H9 (cell line): ENCODE measurements around the gene ACP4. TPM values are rescaled to one million over a fixed set of nuclear protein-coding genes. Genes with fewer than 3 reads are reported as not detected.
A peak's percentile ranks its signal among the peaks of the same experiment; 100 is the strongest.

Experiments used
- DNase-seq: peaks from one replicate; pipeline ENCODE4 v3.0.0-alpha.2; 2017
- H2AFZ ChIP-seq: one replicate; pipeline ENCODE4 v1.6.1; 2013; ENCODE audit warnings: mild to moderate bottlenecking, low read length, control low read depth, moderate library complexity
- H2AK5ac ChIP-seq: 2 replicates; pipeline ENCODE4 v1.6.1; 2013; ENCODE audit warnings: low read length, control low read depth, mixed read lengths; ENCODE audit not compliant: insufficient read length
- H2BK120ac ChIP-seq: one replicate; pipeline ENCODE4 v1.6.1; 2013; ENCODE audit warnings: low read depth, mild to moderate bottlenecking, low read length, control low read depth, inconsistent platforms; ENCODE audit not compliant: poor library complexity, severe bottlenecking
- H2BK12ac ChIP-seq: 2 replicates; pipeline ENCODE4 v1.6.1; 2013; ENCODE audit warnings: low read length, control low read depth, mixed read lengths, low read depth; ENCODE audit not compliant: insufficient read length
- H2BK15ac ChIP-seq: 2 replicates; pipeline ENCODE4 v1.6.1; 2013; ENCODE audit warnings: low read depth, low read length, control low read depth
- H2BK20ac ChIP-seq: one replicate; pipeline ENCODE4 v1.6.1; 2013; ENCODE audit warnings: low read depth, mild to moderate bottlenecking, low read length, control low read depth, inconsistent platforms; ENCODE audit not compliant: poor library complexity, severe bottlenecking
- H2BK5ac ChIP-seq: 2 replicates; pipeline ENCODE4 v1.6.1; 2013; ENCODE audit warnings: low read length, control low read depth, mixed read lengths; ENCODE audit not compliant: insufficient read length
- H3K14ac ChIP-seq: 2 replicates; pipeline ENCODE4 v1.6.1; 2013; ENCODE audit warnings: low read length, control low read depth; ENCODE audit not compliant: insufficient read depth
- H3K18ac ChIP-seq: 2 replicates; pipeline ENCODE4 v1.6.1; 2013; ENCODE audit warnings: low read depth, mild to moderate bottlenecking, mixed read lengths, low read length, control low read depth; ENCODE audit not compliant: insufficient read length
- H3K23ac ChIP-seq: 2 replicates; pipeline ENCODE4 v1.6.1; 2013; ENCODE audit warnings: low read length, control low read depth, mixed read lengths, low read depth; ENCODE audit not compliant: insufficient read length
- H3K23me2 ChIP-seq: 2 replicates; pipeline ENCODE4 v1.6.1; 2013; ENCODE audit warnings: low read depth, mild to moderate bottlenecking, mixed read lengths, low read length, control low read depth; ENCODE audit not compliant: insufficient read length, poor library complexity, severe bottlenecking
- H3K27ac ChIP-seq: 2 replicates; pipeline ENCODE4 v1.5.1; 2013; ENCODE audit warnings: low read length, control low read depth, mixed read lengths, low read depth; ENCODE audit not compliant: insufficient read length
- H3K27me3 ChIP-seq: 2 replicates; pipeline ENCODE4 v1.6.1; 2013; ENCODE audit warnings: low read length, control low read depth, inconsistent platforms; ENCODE audit not compliant: insufficient read depth
- H3K4ac ChIP-seq: 2 replicates; pipeline ENCODE4 v1.6.1; 2013; ENCODE audit warnings: low read depth, mild to moderate bottlenecking, control low read depth, inconsistent platforms, low read length, moderate library complexity
- H3K4me1 ChIP-seq: 2 replicates; pipeline ENCODE4 v1.6.1; 2013; ENCODE audit warnings: low read length, control low read depth, inconsistent platforms; ENCODE audit not compliant: insufficient read depth
- H3K4me2 ChIP-seq: 2 replicates; pipeline ENCODE4 v1.6.1; 2013; ENCODE audit warnings: low read length, control low read depth, mixed read lengths; ENCODE audit not compliant: insufficient read length, insufficient read depth
- H3K56ac ChIP-seq: 2 replicates; pipeline ENCODE4 v1.6.1; 2013; ENCODE audit warnings: low read depth, mild to moderate bottlenecking, mixed read lengths, low read length, control low read depth; ENCODE audit not compliant: insufficient read length
- H3K79me1 ChIP-seq: 2 replicates; pipeline ENCODE4 v1.6.1; 2013; ENCODE audit warnings: low read depth, mild to moderate bottlenecking, moderate library complexity, low read length, control low read depth, inconsistent platforms; ENCODE audit not compliant: insufficient read depth, poor library complexity, severe bottlenecking
- H3K79me2 ChIP-seq: 2 replicates; pipeline ENCODE4 v1.6.1; 2013; ENCODE audit warnings: low read length, control low read depth, inconsistent platforms; ENCODE audit not compliant: insufficient read depth
- H3K9ac ChIP-seq: 2 replicates; pipeline ENCODE4 v1.6.1; 2013; ENCODE audit warnings: low read length, control low read depth, mixed read lengths; ENCODE audit not compliant: insufficient read length; ENCODE audit errors: extremely low read depth
- H3K9me3 ChIP-seq: one replicate; pipeline ENCODE4 v1.6.1; 2013; ENCODE audit warnings: low read depth, low read length, inconsistent platforms; ENCODE audit not compliant: control insufficient read depth
- H3T11ph ChIP-seq: one replicate; pipeline ENCODE4 v1.6.1; 2013; ENCODE audit warnings: mild to moderate bottlenecking, low read length, control low read depth, inconsistent platforms
- H4K20me1 ChIP-seq: one replicate; pipeline ENCODE4 v1.6.1; 2013; ENCODE audit not compliant: control insufficient read depth, insufficient read length, insufficient read depth
- H4K5ac ChIP-seq: 2 replicates; pipeline ENCODE4 v1.6.1; 2013; ENCODE audit warnings: low read depth, mild to moderate bottlenecking, mixed read lengths, low read length, control low read depth; ENCODE audit not compliant: insufficient read length
- H4K8ac ChIP-seq: replicated peaks from 2 replicates; pipeline ENCODE4 v1.6.1; 2013; ENCODE audit warnings: low read length, control low read depth, mixed read lengths, low read depth; ENCODE audit not compliant: insufficient read length
- H4K91ac ChIP-seq: 2 replicates; pipeline ENCODE4 v1.6.1; 2013; ENCODE audit warnings: low read depth, mild to moderate bottlenecking, moderate library complexity, mixed read lengths, low read length, control low read depth; ENCODE audit not compliant: insufficient read length
- H3K27ac Mint-ChIP-seq, 3 experiments: 2 replicates in 2 of 3; 3 replicates in 1 of 3; pipeline ENCODE4 v1.8.0; 2020 to 2021; ENCODE audit warnings: mixed read lengths in 3 of 3, mild to moderate bottlenecking in 1 of 3, moderate library complexity in 1 of 3
- H3K27me3 Mint-ChIP-seq: 2 replicates; pipeline ENCODE4 v1.8.0; 2021; ENCODE audit warnings: low read depth, mild to moderate bottlenecking, moderate library complexity, mixed read lengths
- H3K36me3 Mint-ChIP-seq, 3 experiments: 2 replicates in 2 of 3; 3 replicates in 1 of 3; pipeline ENCODE4 v1.8.0; 2020 to 2021; ENCODE audit warnings: low read depth in 3 of 3, mixed read lengths in 3 of 3; ENCODE audit not compliant: insufficient read depth in 1 of 3
- H3K4me1 Mint-ChIP-seq, 2 experiments: 2 replicates each; pipeline ENCODE4 v1.8.0; 2020; ENCODE audit warnings: mixed read lengths in 2 of 2
- H3K4me3 Mint-ChIP-seq, 2 experiments: 2 replicates in 1 of 2; 3 replicates in 1 of 2; pipeline ENCODE4 v1.8.0; 2020 to 2021; ENCODE audit warnings: mild to moderate bottlenecking in 2 of 2, mixed read lengths in 2 of 2, moderate library complexity in 1 of 2
- H3K9me3 Mint-ChIP-seq, 2 experiments: 2 replicates in 1 of 2; 3 replicates in 1 of 2; pipeline ENCODE4 v1.8.0; 2020; ENCODE audit warnings: mild to moderate bottlenecking in 2 of 2, mixed read lengths in 2 of 2, moderate library complexity in 1 of 2
- WGBS: extraction: QIAGEN DNeasy Blood & Tissue Kit; methylation state at CpG from one replicate; pipeline ENCODE4 v1.1.7; 2013; ENCODE audit warnings: missing lambda C conversion rate, low lambda C conversion rate, mixed read lengths; ENCODE audit not compliant: insufficient read length; ENCODE audit errors: extremely low coverage; 5-methylcytosine and 5-hydroxymethylcytosine counted together
- total RNA-seq: library from RNA; stranded (reverse); gene quantifications from 2 replicates; pipeline ENCODE4 v1.2.1, GENCODE V29; 2021
- TF ChIP-seq, protein P1 (sequence below): fragments of 200-600 bp; sonication (generic); conservative IDR thresholded peaks from 3 replicates; pipeline ENCODE4 v1.8.0; 2021; ENCODE audit warnings: antibody characterized with exemption, mild to moderate bottlenecking

Gene ACP4
- total RNA-seq, 1 experiment from 2014 or later = not detected

DNA sequence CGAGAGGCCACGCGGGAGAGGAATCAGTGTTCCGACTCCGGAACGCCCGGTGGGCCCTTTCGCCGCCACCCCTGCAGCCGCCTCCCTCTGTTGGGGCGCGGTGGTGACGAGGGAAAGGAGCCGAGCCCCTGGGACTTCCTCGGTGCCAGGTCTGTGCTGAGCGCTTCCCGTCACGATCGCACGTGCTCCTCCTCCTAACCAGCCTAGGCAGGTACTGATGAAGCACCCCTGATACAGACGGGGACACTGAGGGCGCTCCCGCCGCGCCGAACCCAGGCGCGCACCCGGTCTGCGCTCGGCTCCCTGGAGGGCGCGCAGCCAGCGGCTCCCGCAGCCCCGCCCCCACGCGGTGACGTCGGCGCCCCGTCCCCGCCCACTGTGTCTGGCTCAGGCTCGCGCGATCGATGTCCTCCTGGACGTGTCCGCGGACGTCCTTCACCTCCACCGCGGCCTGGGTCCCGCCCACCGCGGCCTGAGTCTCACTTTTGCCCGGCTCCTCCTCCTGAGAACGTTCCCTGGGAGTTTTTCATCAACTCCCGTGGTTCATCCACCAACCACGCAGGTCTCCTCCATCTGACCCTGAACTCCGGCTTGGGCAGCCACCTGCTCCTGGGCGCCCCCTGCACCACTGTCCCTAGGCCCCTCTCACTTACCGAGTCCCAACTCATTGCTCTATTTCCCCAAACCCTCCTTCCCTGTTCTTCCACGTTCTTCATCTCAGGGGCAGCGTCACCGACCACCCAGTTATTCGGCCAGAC is 45.7 kb downstream of the ACP4 start:
- Histone ChIP-seq H4K91ac (no peak overlapping the region), H4K5ac (no peak overlapping the region), H2BK20ac (no peak overlapping the region), H3T11ph (no peak overlapping the region), H4K8ac (no peak overlapping the region), H2BK12ac (no peak overlapping the region), H3K23ac (no peak overlapping the region), H3K4ac (no peak overlapping the region), H3K9ac (peak overlapping the region; percentile 71), H3K4me1 (no peaks in the 10 kb centered on the region), H2BK5ac (no peak overlapping the region), H4K20me1 (no peaks in the 10 kb centered on the region), H2BK120ac (no peak overlapping the region), H3K56ac (no peak overlapping the region), H3K27me3 (peaks cover 2% of the 10 kb centered on the region; the same call in 1 of the 2 replicates), H3K18ac (peak overlapping the region; percentile 66), H3K14ac (peak overlapping the region; percentile 84; the same call in 1 of the 2 replicates), H3K4me2 (peak overlapping the region; percentile 67), H3K27ac (no peak overlapping the region), H3K9me3 (no peaks in the 10 kb centered on the region), H3K23me2 (peaks cover 4% of the 10 kb centered on the region), H2AK5ac (no peak overlapping the region), H2BK15ac (no peak overlapping the region), H3K79me1 (no peaks in the 10 kb centered on the region), H2AFZ (no peak overlapping the region), H3K79me2 (no peaks in the 10 kb centered on the region)
- peak overlapping the region; percentile 79 to 97 for H3K4me3 Mint-ChIP-seq
- H3K9me3 Mint-ChIP-seq = no peaks in the 10 kb centered on the region; a peak in 3 of 5 replicates
- H3K4me1 Mint-ChIP-seq = peaks cover 13 to 26% of the 10 kb centered on the region in 2 experiments
- no peaks in the 10 kb centered on the region for H3K36me3 Mint-ChIP-seq
- H3K27ac Mint-ChIP-seq = peak overlapping the region; percentile 14 to 92 (median 55); a peak in 6 of 7 replicates
- WGBS = no CpG with 5 or more reads among the region's 67 CpGs
- DNase-seq = peak; percentile 81
- peaks cover 76% of the 10 kb centered on the region for H3K27me3 Mint-ChIP-seq
- TF ChIP-seq, protein P1, sequence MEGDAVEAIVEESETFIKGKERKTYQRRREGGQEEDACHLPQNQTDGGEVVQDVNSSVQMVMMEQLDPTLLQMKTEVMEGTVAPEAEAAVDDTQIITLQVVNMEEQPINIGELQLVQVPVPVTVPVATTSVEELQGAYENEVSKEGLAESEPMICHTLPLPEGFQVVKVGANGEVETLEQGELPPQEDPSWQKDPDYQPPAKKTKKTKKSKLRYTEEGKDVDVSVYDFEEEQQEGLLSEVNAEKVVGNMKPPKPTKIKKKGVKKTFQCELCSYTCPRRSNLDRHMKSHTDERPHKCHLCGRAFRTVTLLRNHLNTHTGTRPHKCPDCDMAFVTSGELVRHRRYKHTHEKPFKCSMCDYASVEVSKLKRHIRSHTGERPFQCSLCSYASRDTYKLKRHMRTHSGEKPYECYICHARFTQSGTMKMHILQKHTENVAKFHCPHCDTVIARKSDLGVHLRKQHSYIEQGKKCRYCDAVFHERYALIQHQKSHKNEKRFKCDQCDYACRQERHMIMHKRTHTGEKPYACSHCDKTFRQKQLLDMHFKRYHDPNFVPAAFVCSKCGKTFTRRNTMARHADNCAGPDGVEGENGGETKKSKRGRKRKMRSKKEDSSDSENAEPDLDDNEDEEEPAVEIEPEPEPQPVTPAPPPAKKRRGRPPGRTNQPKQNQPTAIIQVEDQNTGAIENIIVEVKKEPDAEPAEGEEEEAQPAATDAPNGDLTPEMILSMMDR = peak; percentile 29; the same call in 2 of the 3 replicates
